AG04450 (cell line): ENCODE measurements around the gene GABRR2. TPM values are rescaled to one million over a fixed set of nuclear protein-coding genes. Genes with fewer than 3 reads are reported as not detected.
"Not testable (repeated sequence)": the region's sequence is repeated elsewhere in the genome, so short reads cannot be mapped to it uniquely, and the experiment has no call there.

Experiments
- CTCF ChIA-PET: fragments of 300-600, 350-600 bp; formaldehyde crosslinking; extraction: SDS; loops from one replicate; lab custom pipeline; 2022; ENCODE audit warnings: antibody characterized with exemption, inconsistent platforms; lab: Charles Lee
- POLR2A ChIA-PET: fragments of 350-600 bp; formaldehyde crosslinking; extraction: SDS; loops from one replicate; lab custom pipeline; 2021; ENCODE audit warnings: antibody characterized with exemption, inconsistent platforms; lab: Yijun Ruan, JAX
- DNase-seq: peaks from one replicate; pipeline ENCODE4 v3.0.0-alpha.2; 2011; ENCODE audit warnings: low read depth, low spot score
- H3K27ac ChIP-seq: one replicate; pipeline ENCODE4 v1.5.1; 2012; ENCODE audit warnings: low read depth, low read length, control low read depth
- H3K27me3 ChIP-seq: one replicate; pipeline ENCODE4 v1.6.0; 2012; ENCODE audit warnings: low read length; ENCODE audit not compliant: control insufficient read depth, insufficient read depth
- H3K4me3 ChIP-seq: 2 replicates; pipeline ENCODE4 v1.5.1; 2011; ENCODE audit warnings: mild to moderate bottlenecking, low read depth, low read length, control low read depth
- H3K9me3 ChIP-seq: 2 replicates; pipeline ENCODE4 v1.5.1; 2012; ENCODE audit warnings: low read length; ENCODE audit not compliant: control insufficient read depth, insufficient read depth
- polyA plus RNA-seq: library from polyadenylated mRNA; depleted of rRNA; stranded (reverse); fragments of >200 nt; gene quantifications from 2 replicates; pipeline ENCODE4 v1.2.3, GENCODE V29; 2011
- TF ChIP-seq, protein P1 (sequence below): IDR thresholded peaks from 2 replicates; pipeline ENCODE4 v1.5.1; 2011; ENCODE audit warnings: low read depth, low read length, control low read depth, inconsistent platforms

The GABRR2 gene
- polyA plus RNA-seq, 1 experiment: 0.12 TPM

- Histone ChIP-seq H3K9me3 (no peaks in the 10 kb centered on the region), H3K27ac (no peak overlapping the region), H3K27me3 (peaks cover 18% of the 10 kb centered on the region), H3K4me3 (no peak overlapping the region)
- POLR2A ChIA-PET: no interaction called here
- TF ChIP-seq, protein P1, sequence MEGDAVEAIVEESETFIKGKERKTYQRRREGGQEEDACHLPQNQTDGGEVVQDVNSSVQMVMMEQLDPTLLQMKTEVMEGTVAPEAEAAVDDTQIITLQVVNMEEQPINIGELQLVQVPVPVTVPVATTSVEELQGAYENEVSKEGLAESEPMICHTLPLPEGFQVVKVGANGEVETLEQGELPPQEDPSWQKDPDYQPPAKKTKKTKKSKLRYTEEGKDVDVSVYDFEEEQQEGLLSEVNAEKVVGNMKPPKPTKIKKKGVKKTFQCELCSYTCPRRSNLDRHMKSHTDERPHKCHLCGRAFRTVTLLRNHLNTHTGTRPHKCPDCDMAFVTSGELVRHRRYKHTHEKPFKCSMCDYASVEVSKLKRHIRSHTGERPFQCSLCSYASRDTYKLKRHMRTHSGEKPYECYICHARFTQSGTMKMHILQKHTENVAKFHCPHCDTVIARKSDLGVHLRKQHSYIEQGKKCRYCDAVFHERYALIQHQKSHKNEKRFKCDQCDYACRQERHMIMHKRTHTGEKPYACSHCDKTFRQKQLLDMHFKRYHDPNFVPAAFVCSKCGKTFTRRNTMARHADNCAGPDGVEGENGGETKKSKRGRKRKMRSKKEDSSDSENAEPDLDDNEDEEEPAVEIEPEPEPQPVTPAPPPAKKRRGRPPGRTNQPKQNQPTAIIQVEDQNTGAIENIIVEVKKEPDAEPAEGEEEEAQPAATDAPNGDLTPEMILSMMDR: no peak
- no peak for DNase-seq
- CTCF ChIA-PET: interaction anchor here (0.6 to 2.3 kb wide), 12 partner anchors 9 to 329 kb away, joined by 3 to 22 read pairs (median 6); partner anchors contain the start of gene UBE2J1
These were observed 3.6 kb downstream of the GABRR2 start for GRCh38 chr6:89311530-89311852.

GRCh38 chr6:89310929-89311328 is 4.2 kb downstream of the GABRR2 start:
- CTCF ChIA-PET: interaction anchor here (0.6 to 2.3 kb wide), 7 partner anchors 8 to 300 kb away, joined by 3 to 22 read pairs (median 9); partner anchors contain the start of gene UBE2J1
- peaks cover 20% of the 10 kb centered on the region for H3K27me3 ChIP-seq
- TF ChIP-seq, protein P1: no peak
- no peak overlapping the region for H3K4me3 ChIP-seq
- H3K9me3 ChIP-seq: no peaks in the 10 kb centered on the region
- no peak overlapping the region for H3K27ac ChIP-seq
- no peak for DNase-seq
- POLR2A ChIA-PET: no interaction called here

GRCh38 chr6:89308525-89309395 is 6.3 kb downstream of the GABRR2 start:
- TF ChIP-seq, protein P1: no peak
- peaks cover 31% of the 10 kb centered on the region for H3K27me3 ChIP-seq
- no peaks in the 10 kb centered on the region for H3K9me3 ChIP-seq
- no peak overlapping the region for H3K4me3 ChIP-seq
- H3K27ac ChIP-seq: no peak overlapping the region
- POLR2A ChIA-PET: no interaction called here
- no peak for DNase-seq
- CTCF ChIA-PET: no interaction called here

GRCh38 chr6:89304517-89304916 is 10.6 kb downstream of the GABRR2 start:
- DNase-seq, POLR2A ChIA-PET, H3K27ac ChIP-seq, H3K4me3 ChIP-seq: not testable (repeated sequence)
- H3K9me3 ChIP-seq: peaks cover 14% of the 10 kb centered on the region
- peaks cover 66% of the 10 kb centered on the region for H3K27me3 ChIP-seq
- CTCF ChIA-PET: interaction anchor here (0.7 kb wide), 1 partner anchor 36 kb away, joined by 7 read pairs; no protein-coding TSS in a partner anchor

- DNase-seq: no peak
- H3K27ac ChIP-seq: no peak overlapping the region
- POLR2A ChIA-PET: no interaction called here
- H3K4me3 ChIP-seq: no peak overlapping the region
- H3K27me3 ChIP-seq: peaks cover 56% of the 10 kb centered on the region
- peaks cover 14% of the 10 kb centered on the region for H3K9me3 ChIP-seq
- TF ChIP-seq, protein P1: no peak
- CTCF ChIA-PET: interaction anchor here (1.4 kb wide), 1 partner anchor 9 kb away, joined by 3 read pairs; no protein-coding TSS in a partner anchor
These were observed 12.2 kb downstream of the GABRR2 start for GRCh38 chr6:89302936-89303335.
